OCI-LY1 (cell line): Measurements from ENCODE around the gene MAN2C1.

Source experiments
- CTCF ChIP-seq: fragments of 200-600 bp; sonication (generic), shearing (Covaris generic); IDR thresholded peaks from 2 replicates; pipeline ENCODE4 v1.5.1; 2017; ENCODE audit warnings: mild to moderate bottlenecking, antibody characterized with exemption, low read length, moderate library complexity, mixed read lengths
- EZH2 ChIP-seq: fragments of 200-600 bp; sonication (generic), shearing (Covaris generic); IDR thresholded peaks from 2 replicates; pipeline ENCODE4 v1.8.0; 2017; ENCODE audit warnings: borderline replicate concordance, mixed run types, mild to moderate bottlenecking, antibody characterized with exemption, low read length, moderate library complexity, mixed read lengths

- TF ChIP-seq CTCF (no peak), EZH2 (no peak)
Observed at GRCh38 chr15:75352186-75353080, 16.0 kb downstream of the MAN2C1 start.
